ENCODE results near the gene DPF3. TPM values are rescaled to one million over a fixed set of nuclear protein-coding genes. Genes with fewer than 3 reads are reported as not detected.
A peak's percentile ranks its signal among the peaks of the same experiment; 100 is the strongest.

The DPF3 gene
- total and polyA plus RNA-seq, 2 donors (not counting 1 experiment from before 2014, with no cell fraction given), result 7.6 to 13.7 TPM

DNA sequence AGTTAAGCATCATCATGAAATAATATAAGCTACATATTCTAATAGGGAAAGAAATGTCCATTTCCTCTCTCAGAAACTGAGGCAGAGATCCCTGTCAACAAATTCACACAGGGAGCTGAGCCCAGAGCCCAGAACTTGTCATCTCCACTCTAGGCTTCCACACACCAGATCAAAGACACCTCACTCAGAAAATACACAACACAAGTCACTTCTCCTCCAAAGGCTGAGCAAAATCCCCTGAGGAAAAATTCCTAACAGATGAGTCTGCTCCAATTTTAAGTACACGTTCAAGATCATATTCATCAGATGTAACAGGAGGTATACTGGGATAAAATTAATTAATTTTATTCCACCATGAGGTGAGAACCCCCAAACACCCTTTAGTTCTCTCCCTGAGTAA lies 227.3 kb downstream of the DPF3 start:
- no peaks in the 10 kb centered on the region for H3K79me2 ChIP-seq (ENCODE audit: control insufficient read depth, insufficient read depth, low read length)
- no peak for TF ChIP-seq EZH2 (IDR thresholded peaks at IDR 0.05; ENCODE audit: low read length, missing control alignments)
- TF ChIP-seq CTCF (conservative IDR thresholded peaks at IDR 0.05 in 1 of 2, IDR thresholded peaks at IDR 0.05 in 1 of 2; ENCODE audit: low read depth in 1 of 2, low read length in 2 of 2), result no peak
- peak overlapping the region; percentile 80 for H3K27ac ChIP-seq (ENCODE audit: insufficient read depth, low read length)
- DNase-seq (ENCODE audit: low read depth in 2 of 2), result peak; percentile 61 to 89
- peaks cover 26% of the 10 kb centered on the region for H3K4me1 ChIP-seq (ENCODE audit: control insufficient read depth, extremely low read depth, insufficient read depth, low read length)
- no peak overlapping the region for H3K4me3 ChIP-seq (replicated peaks in 1 of 4; ENCODE audit: control extremely low read depth in 1 of 4, insufficient read depth in 1 of 4, low read depth in 3 of 4, low read length in 4 of 4)
- no peaks in the 10 kb centered on the region for H3K9me3 ChIP-seq (ENCODE audit: control insufficient read depth, insufficient read depth, low read depth, low read length)
- no peaks in the 10 kb centered on the region for H4K20me1 ChIP-seq (ENCODE audit: control insufficient read depth, extremely low read depth, insufficient read depth, low read length)
- peak overlapping the region; percentile 19 for H3K4me2 ChIP-seq (ENCODE audit: extremely low read depth, insufficient read depth, low read length)
- H2AFZ ChIP-seq (ENCODE audit: low read length), result no peak overlapping the region
- H3K27me3 ChIP-seq (ENCODE audit: control insufficient read depth, insufficient read depth, low read length), result no peaks in the 10 kb centered on the region
- H3K9ac ChIP-seq (ENCODE audit: insufficient read depth, low read length), result no peak overlapping the region
- H3K36me3 ChIP-seq (ENCODE audit: control insufficient read depth, insufficient read depth, low read length), result peaks cover 3% of the 10 kb centered on the region

DNA sequence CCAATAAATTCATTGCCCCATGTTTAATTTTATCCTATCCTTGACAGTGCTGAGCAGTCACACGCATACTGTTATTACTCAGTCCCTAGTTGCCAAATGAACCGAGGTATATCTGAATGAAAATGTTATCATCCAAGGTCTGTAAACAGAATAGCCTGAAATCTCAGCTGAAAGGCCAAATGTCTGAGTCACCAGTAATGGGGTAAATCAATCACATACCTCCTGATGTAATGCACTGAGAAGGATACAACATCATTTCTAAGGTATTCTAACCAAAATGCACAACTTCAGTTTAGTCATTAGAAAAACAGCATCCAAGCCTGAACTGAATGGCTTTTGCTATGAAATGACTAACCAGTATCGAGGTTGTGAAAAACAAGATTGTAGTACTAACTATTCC lies 228.6 kb downstream of the DPF3 start:
- H3K4me3 ChIP-seq (replicated peaks in 1 of 4; ENCODE audit: control extremely low read depth in 1 of 4, insufficient read depth in 1 of 4, low read depth in 3 of 4, low read length in 4 of 4), result peak overlapping the region in 1 of 4 experiments; percentile 10
- no peaks in the 10 kb centered on the region for H3K79me2 ChIP-seq (ENCODE audit: control insufficient read depth, insufficient read depth, low read length)
- peaks cover 26% of the 10 kb centered on the region for H3K4me1 ChIP-seq (ENCODE audit: control insufficient read depth, extremely low read depth, insufficient read depth, low read length)
- no peaks in the 10 kb centered on the region for H3K27me3 ChIP-seq (ENCODE audit: control insufficient read depth, insufficient read depth, low read length)
- H3K27ac ChIP-seq (ENCODE audit: insufficient read depth, low read length), result peak overlapping the region; percentile 80
- peak overlapping the region; percentile 68 for H3K4me2 ChIP-seq (ENCODE audit: extremely low read depth, insufficient read depth, low read length)
- H3K36me3 ChIP-seq (ENCODE audit: control insufficient read depth, insufficient read depth, low read length), result peaks cover 5% of the 10 kb centered on the region
- H2AFZ ChIP-seq (ENCODE audit: low read length), result no peak overlapping the region
- no peak overlapping the region for H3K9ac ChIP-seq (ENCODE audit: insufficient read depth, low read length)
- H4K20me1 ChIP-seq (ENCODE audit: control insufficient read depth, extremely low read depth, insufficient read depth, low read length), result no peaks in the 10 kb centered on the region
- no peaks in the 10 kb centered on the region for H3K9me3 ChIP-seq (ENCODE audit: control insufficient read depth, insufficient read depth, low read depth, low read length)
- DNase-seq (ENCODE audit: low read depth in 2 of 2), result peak; percentile 93 to 100
- TF ChIP-seq CTCF (conservative IDR thresholded peaks at IDR 0.05 in 1 of 2, IDR thresholded peaks at IDR 0.05 in 1 of 2; ENCODE audit: low read depth in 1 of 2, low read length in 2 of 2), result no peak
- TF ChIP-seq EZH2 (IDR thresholded peaks at IDR 0.05; ENCODE audit: low read length, missing control alignments), result no peak

DNA sequence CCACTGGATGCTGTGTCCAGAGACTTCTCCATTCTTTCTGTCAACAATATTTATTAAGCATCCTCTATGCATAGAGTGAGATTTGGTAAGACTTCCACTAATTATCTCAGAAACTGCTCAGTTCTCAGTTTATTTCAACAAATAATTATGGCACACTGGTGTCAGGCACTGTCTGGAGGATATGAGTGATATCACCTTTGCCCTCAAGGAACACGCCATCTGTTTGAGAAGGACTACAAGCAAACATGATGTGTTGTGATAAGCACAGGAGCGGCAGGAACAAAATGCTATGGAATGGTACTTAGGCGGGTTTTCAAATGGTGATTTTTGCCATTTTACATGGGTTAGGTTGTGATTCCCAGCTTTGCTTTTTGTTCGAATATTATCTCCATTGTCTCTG lies 229.2 kb downstream of the DPF3 start:
- TF ChIP-seq CTCF (conservative IDR thresholded peaks at IDR 0.05 in 1 of 2, IDR thresholded peaks at IDR 0.05 in 1 of 2; ENCODE audit: low read depth in 1 of 2, low read length in 2 of 2), result no peak
- TF ChIP-seq EZH2 (IDR thresholded peaks at IDR 0.05; ENCODE audit: low read length, missing control alignments), result no peak
- H4K20me1 ChIP-seq (ENCODE audit: control insufficient read depth, extremely low read depth, insufficient read depth, low read length), result no peaks in the 10 kb centered on the region
- H3K4me2 ChIP-seq (ENCODE audit: extremely low read depth, insufficient read depth, low read length), result no peak overlapping the region
- H3K9me3 ChIP-seq (ENCODE audit: control insufficient read depth, insufficient read depth, low read depth, low read length), result no peaks in the 10 kb centered on the region
- no peak overlapping the region for H3K9ac ChIP-seq (ENCODE audit: insufficient read depth, low read length)
- H3K27me3 ChIP-seq (ENCODE audit: control insufficient read depth, insufficient read depth, low read length), result no peaks in the 10 kb centered on the region
- no peaks in the 10 kb centered on the region for H3K79me2 ChIP-seq (ENCODE audit: control insufficient read depth, insufficient read depth, low read length)
- no peak for DNase-seq (ENCODE audit: low read depth in 2 of 2)
- no peak overlapping the region for H2AFZ ChIP-seq (ENCODE audit: low read length)
- peaks cover 5% of the 10 kb centered on the region for H3K36me3 ChIP-seq (ENCODE audit: control insufficient read depth, insufficient read depth, low read length)
- peaks cover 26% of the 10 kb centered on the region for H3K4me1 ChIP-seq (ENCODE audit: control insufficient read depth, extremely low read depth, insufficient read depth, low read length)
- no peak overlapping the region for H3K4me3 ChIP-seq (replicated peaks in 1 of 4; ENCODE audit: control extremely low read depth in 1 of 4, insufficient read depth in 1 of 4, low read depth in 3 of 4, low read length in 4 of 4)
- H3K27ac ChIP-seq (ENCODE audit: insufficient read depth, low read length), result peak overlapping the region; percentile 64

Data from fibroblast of lung (primary cell).